ENCODE results near the gene MFAP4. TPM values are rescaled to one million over a fixed set of nuclear protein-coding genes. Genes with fewer than 3 reads are reported as not detected.

The MFAP4 gene
- total RNA-seq, 1 donor from 2014 or later, result 18.0 TPM

DNA sequence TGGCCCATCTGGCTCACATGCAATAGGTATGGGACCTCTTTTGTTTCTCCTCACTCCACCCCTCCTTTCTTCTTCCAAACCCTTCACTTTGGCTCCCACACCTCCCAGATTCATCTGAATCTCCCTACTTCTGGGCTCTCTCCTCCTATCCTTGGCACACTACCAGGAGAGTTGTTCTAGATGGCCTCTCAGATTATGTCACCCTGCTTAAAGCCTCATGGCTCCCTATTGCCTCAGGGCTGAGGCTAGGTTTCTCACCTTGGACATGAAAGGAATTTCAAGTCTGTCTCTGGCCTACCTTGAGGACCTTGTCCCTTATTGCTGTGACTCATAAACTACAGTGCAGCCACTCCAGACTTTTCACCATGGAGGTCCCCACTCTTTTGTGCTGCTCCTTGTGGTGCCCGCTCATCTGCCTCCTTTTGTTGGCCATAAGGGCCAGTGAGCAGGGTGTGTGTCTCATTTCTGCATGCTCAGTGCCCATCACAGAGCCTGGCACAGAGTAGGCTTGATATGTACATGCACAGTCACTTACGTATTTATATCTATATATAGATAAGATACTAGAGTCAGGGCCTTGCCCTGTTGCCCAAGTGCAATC, 1.0 kb upstream of the MFAP4 start:
- no peaks in the 10 kb centered on the region for H3K27me3 Mint-ChIP-seq
- H3K36me3 Mint-ChIP-seq, result peaks cover 11% of the 10 kb centered on the region
- no peaks in the 10 kb centered on the region for H3K9me3 Mint-ChIP-seq
- TF ChIP-seq, protein P1, sequence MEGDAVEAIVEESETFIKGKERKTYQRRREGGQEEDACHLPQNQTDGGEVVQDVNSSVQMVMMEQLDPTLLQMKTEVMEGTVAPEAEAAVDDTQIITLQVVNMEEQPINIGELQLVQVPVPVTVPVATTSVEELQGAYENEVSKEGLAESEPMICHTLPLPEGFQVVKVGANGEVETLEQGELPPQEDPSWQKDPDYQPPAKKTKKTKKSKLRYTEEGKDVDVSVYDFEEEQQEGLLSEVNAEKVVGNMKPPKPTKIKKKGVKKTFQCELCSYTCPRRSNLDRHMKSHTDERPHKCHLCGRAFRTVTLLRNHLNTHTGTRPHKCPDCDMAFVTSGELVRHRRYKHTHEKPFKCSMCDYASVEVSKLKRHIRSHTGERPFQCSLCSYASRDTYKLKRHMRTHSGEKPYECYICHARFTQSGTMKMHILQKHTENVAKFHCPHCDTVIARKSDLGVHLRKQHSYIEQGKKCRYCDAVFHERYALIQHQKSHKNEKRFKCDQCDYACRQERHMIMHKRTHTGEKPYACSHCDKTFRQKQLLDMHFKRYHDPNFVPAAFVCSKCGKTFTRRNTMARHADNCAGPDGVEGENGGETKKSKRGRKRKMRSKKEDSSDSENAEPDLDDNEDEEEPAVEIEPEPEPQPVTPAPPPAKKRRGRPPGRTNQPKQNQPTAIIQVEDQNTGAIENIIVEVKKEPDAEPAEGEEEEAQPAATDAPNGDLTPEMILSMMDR (conservative IDR thresholded peaks at IDR 0.05), result no peak
- peak overlapping the region; percentile 84 for H3K27ac Mint-ChIP-seq
- H3K4me3 Mint-ChIP-seq, result peak overlapping the region; percentile 71
- DNase-seq (ENCODE audit: extremely low spot score, unreplicated experiment), result no peak
- H3K4me1 Mint-ChIP-seq (ENCODE audit: unreplicated experiment), result peaks cover 48% of the 10 kb centered on the region

DNA sequence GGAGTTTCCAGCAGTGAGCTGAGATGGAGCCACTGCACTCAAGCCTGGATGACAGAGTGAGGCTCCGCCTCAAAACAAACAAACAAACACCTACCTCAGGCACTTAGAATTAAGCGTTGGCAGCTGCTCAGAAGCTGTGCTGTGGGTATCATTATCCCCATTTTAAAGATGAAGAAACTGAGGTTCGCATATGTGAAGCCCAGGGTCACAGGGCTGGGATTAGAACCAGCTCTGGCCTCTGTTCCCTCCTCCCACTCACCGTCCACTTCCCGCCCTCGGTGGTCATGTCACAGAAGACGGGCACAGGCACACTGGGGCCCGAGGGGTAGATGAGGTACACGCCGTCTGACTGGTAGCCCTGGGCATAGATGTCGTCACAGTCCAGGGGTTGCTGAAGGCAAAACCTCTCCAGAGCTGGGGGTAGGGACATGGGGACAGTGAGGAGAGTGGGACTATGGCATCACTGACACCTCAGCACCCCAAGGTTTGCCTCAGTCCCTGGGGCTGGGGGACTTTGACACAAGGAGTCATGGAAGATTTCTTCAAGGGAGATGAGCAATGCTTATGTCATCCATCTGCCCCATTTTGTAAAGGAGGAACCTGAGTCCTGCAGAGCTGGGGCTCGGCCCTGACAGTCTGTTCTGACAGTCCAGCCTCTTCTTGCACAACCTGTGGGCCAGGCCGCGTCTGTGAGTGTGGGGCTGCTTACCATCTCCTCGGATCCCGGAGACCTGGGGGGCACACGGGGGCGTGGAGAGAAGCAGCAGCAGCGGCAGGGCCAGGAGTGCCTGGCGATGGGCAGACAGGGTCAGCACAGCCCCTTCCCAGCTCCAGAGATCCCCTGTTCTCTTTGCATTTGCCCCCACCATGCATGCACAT, 700 bp downstream of the MFAP4 start:
- no peak for DNase-seq (ENCODE audit: extremely low spot score, unreplicated experiment)
- H3K4me3 Mint-ChIP-seq, result peak overlapping the region; percentile 77
- no peaks in the 10 kb centered on the region for H3K9me3 Mint-ChIP-seq
- TF ChIP-seq, protein P1 (conservative IDR thresholded peaks at IDR 0.05), result no peak
- no peaks in the 10 kb centered on the region for H3K27me3 Mint-ChIP-seq
- H3K4me1 Mint-ChIP-seq (ENCODE audit: unreplicated experiment), result peaks cover 43% of the 10 kb centered on the region
- peak overlapping the region; percentile 31 for H3K27ac Mint-ChIP-seq
- H3K36me3 Mint-ChIP-seq, result peaks cover 11% of the 10 kb centered on the region

DNA sequence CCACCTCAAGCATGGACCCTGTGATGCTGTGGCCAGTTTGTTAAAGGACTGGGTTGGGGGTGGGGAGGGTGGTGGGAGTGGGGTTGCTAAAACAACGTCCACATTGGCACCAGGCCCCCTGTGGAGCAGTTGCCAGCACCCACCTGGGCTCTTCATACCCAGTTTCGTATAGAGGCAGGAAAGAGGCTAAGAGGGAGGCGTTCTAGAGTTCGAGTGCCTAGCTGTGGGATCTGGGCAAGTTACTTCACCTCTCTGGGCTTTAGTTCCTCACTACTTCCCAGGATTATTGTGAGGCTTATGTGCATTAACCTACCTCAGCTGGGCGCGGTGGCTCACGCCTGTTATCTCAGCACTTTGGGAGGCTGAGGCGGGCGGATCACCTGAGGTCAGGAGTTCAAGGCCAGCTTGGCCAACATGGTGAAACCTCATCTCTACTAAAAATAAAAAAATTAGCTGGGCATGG, 1.4 kb downstream of the MFAP4 start:
- TF ChIP-seq, protein P1 (conservative IDR thresholded peaks at IDR 0.05), result no peak
- Mint-ChIP-seq H3K36me3 (peaks cover 17% of the 10 kb centered on the region), H3K27ac (peak overlapping the region; percentile 68), H3K9me3 (no peaks in the 10 kb centered on the region), H3K4me3 (no peak overlapping the region), H3K27me3 (no peaks in the 10 kb centered on the region), H3K4me1 (ENCODE audit: unreplicated experiment) (peaks cover 42% of the 10 kb centered on the region)
- no peak for DNase-seq (ENCODE audit: extremely low spot score, unreplicated experiment)

DNA sequence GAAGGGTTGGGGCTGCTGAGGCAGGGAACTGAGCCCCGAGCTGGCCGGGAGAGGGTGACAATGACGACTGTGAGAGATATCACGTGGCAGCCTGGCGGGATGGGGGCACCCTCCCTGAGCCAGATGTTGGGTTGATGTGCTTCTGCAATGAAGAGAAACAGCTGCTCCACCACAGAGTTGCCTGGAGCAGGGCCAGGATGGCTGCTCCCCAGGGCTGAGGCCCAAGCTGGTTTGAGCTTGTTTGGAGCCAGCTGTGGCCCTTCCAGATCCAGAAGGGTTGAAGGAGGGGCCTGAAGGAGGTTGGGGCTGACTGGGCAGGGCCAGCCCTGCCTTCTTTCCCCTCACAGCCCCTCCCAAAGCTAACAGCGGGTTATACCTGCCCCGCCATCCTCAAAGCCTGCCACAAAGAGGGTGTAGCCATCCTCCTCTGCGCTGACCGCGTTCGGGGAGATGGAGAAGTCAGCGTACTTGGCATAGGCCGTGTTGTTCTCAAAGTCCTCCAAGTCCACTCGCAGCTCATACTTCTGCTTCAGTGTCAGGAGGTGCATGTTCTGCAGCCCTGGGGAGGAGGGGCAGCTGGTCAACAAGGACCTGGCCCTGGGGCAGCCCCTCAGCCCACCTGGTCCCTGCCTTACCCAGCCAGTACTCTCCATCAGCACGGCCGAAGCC, 2.1 kb downstream of the MFAP4 start:
- Mint-ChIP-seq H3K27me3 (no peaks in the 10 kb centered on the region), H3K36me3 (peaks cover 19% of the 10 kb centered on the region), H3K27ac (peak overlapping the region; percentile 68), H3K9me3 (no peaks in the 10 kb centered on the region), H3K4me3 (peak overlapping the region; percentile 67), H3K4me1 (ENCODE audit: unreplicated experiment) (peaks cover 46% of the 10 kb centered on the region)
- no peak for DNase-seq (ENCODE audit: extremely low spot score, unreplicated experiment)
- TF ChIP-seq, protein P1 (conservative IDR thresholded peaks at IDR 0.05), result no peak

DNA sequence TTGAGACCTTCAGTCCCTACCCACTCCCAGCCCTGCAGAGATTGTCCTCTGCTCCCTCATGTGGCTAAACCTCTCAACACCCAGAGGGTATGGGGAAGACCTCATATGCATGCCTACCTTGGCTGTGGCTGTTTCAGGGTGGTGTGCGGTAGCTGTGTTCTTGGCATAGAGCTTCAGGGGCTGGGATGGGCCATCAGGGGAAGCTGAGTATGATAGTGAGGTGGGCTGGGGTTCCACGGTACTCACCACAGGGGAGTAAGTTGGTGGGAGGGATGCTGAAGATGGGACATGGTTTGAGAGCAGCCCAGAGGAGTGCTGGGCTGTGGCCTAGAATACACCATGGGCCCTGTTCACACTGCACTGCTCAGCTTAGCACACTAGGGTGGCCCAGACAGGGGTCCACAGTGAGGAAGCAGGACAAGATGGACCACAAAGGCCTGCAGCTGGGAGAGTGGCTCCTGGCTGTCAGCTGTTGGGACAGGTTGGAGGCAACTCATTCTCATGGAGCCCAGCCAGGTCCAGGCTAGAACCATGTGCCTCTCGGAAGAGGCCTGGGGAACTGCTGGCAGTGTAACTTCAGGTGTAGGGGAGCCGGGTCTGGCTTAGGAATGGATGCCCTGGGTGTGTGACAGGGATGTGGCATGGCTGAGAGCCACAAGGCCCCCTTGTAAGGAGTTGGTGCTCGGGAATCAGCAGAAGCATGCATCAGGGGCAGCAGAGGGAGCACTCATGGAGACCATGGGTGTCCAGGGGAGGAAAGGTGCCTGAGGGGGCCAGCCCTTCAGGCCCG, 3.1 kb downstream of the MFAP4 start:
- Mint-ChIP-seq H3K4me1 (ENCODE audit: unreplicated experiment) (peaks cover 43% of the 10 kb centered on the region), H3K27me3 (no peaks in the 10 kb centered on the region), H3K4me3 (peak overlapping the region; percentile 67), H3K36me3 (peaks cover 19% of the 10 kb centered on the region), H3K27ac (peak overlapping the region; percentile 68), H3K9me3 (no peaks in the 10 kb centered on the region)
- TF ChIP-seq, protein P1 (conservative IDR thresholded peaks at IDR 0.05), result no peak
- no peak for DNase-seq (ENCODE audit: extremely low spot score, unreplicated experiment)
